Ovary (tissue), 3 donors: ENCODE measurements around the gene TFEC.

Experiments
- EP300 ChIP-seq: sonication (generic); formaldehyde crosslinking; IDR thresholded peaks from one replicate; pipeline ENCODE4 v1.6.1; 2017; ENCODE audit warnings: antibody characterized with exemption
- TF ChIP-seq, protein P1 (sequence below), 3 donors: fragments of 450-650 bp in 2 of 3; fragments of 200-600 bp in 1 of 3; IDR thresholded peaks; one replicate each; pipeline versions ENCODE4 v1.5.1 to v1.8.0; 2016 to 2022; ENCODE audit warnings: antibody characterized with exemption in 3 of 3, mild to moderate bottlenecking in 1 of 3
- donor health status: DM: no; HTN: no; CAD: no.

DNA sequence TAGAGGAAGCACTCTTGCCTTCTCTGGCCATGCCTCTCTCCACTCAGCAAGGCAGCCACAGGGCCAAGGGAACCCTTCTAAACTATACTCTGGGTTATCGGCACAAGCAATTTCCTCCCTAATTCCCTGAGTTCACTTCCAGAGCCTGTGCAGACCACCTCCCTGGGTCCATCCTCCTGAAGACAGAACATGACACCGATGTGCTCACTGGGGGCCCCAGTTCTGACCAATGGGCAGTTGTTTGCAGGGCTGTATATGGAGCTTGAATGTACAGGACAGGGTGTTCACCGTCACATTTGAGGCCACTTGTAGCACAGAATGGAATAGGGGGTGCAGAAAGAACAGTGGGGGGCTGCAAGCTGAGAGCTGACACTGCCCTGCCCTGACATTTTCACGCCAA is 77.7 kb downstream of the TFEC start:
- TF ChIP-seq, protein P1, sequence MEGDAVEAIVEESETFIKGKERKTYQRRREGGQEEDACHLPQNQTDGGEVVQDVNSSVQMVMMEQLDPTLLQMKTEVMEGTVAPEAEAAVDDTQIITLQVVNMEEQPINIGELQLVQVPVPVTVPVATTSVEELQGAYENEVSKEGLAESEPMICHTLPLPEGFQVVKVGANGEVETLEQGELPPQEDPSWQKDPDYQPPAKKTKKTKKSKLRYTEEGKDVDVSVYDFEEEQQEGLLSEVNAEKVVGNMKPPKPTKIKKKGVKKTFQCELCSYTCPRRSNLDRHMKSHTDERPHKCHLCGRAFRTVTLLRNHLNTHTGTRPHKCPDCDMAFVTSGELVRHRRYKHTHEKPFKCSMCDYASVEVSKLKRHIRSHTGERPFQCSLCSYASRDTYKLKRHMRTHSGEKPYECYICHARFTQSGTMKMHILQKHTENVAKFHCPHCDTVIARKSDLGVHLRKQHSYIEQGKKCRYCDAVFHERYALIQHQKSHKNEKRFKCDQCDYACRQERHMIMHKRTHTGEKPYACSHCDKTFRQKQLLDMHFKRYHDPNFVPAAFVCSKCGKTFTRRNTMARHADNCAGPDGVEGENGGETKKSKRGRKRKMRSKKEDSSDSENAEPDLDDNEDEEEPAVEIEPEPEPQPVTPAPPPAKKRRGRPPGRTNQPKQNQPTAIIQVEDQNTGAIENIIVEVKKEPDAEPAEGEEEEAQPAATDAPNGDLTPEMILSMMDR (IDR thresholded peaks at IDR 0.05) = no peak
- TF ChIP-seq EP300 = no peak
